Left ventricle myocardium superior (tissue), 1 donor: ENCODE measurements around the gene C2orf92. TPM values are rescaled to one million over a fixed set of nuclear protein-coding genes. Genes with fewer than 3 reads are reported as not detected.
"Not testable (repeated sequence)": the region's sequence is repeated elsewhere in the genome, so short reads cannot be mapped to it uniquely, and the experiment has no call there.

Experiments
- ATAC-seq: fragments of 200-7000 bp; cut with Tn5 transposase; one replicate; pipeline ENCODE4 v1.9.1; 2020; ENCODE audit warnings: mild to moderate bottlenecking, moderate library complexity
- DNase-seq: peaks from one replicate; pipeline ENCODE4 v3.0.0-alpha.2; 2020
- intact Hi-C: fragments of 100-400 bp; cut with micrococcal nuclease; formaldehyde crosslinking; loops from one replicate; pipeline ENCODE4 v1.11.0; 2022
- total RNA-seq: library from RNA; stranded (reverse); fragmentation: NEBNext Ultra II Directional; extraction: Animal tissue kit (Norgen Biotek cat#: 25700); gene quantifications from one replicate; pipeline ENCODE4 v1.2.1, GENCODE V29; 2021
- donor health status: DM: no; HTN: yes; CAD: no; lungs with severe emphysema.

Gene C2orf92
- total RNA-seq, 1 donor from 2014 or later = 2.3 TPM

DNA sequence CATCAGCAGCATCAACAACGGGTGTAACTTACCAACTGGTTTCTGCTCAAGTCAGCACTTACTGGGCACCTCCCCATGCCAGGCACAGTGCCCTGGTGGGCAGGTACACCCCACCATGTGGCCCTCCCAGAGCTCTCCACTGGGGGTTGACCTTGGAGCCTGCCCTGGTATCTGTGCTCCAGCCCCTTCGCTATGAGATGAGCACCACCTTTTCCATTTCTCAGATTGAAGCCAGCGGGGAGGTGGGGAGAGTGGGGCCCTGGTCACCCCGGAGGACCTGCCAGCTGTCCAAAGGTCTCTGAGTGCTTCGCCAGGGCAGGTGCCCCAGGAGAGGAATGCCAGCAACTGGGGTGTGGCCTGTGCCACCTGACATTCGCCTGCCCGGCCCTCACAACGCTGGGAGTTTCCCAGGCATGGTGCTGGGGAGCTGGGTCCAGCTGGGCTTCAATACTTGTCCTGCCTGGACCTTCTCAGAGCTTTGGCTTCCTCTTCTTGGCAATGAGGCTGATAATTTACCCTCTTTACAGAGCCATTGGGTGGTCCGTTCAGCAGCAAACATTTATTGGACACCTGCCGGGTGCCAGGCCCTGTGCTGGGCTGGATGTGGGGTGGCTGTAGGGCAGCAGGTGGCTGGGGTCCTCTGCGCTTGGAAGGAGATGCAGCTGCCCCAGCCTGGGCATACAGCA is 38.0 kb downstream of the C2orf92 start:
- intact Hi-C loops = no loop called here
- no peak for DNase-seq
- no peak for ATAC-seq

DNA sequence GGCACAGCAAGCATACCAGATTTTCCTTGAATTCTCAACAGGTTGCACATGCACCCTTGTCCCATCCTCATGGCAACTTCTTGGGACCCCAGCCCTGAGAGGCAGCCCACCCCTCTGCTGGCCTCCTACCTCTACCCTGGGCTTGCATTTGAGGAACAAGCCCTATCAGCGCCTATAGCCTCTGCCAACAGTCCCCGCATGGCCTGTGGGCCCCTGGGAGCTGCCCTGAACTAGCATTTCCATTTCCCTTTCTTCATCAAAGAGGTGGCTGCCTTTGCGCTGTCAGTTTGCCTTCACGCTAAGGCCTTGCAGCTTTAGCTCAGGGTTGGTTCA is 38.5 kb downstream of the C2orf92 start:
- DNase-seq (no peak), ATAC-seq (no peak)
- intact Hi-C loops = no loop called here

DNA sequence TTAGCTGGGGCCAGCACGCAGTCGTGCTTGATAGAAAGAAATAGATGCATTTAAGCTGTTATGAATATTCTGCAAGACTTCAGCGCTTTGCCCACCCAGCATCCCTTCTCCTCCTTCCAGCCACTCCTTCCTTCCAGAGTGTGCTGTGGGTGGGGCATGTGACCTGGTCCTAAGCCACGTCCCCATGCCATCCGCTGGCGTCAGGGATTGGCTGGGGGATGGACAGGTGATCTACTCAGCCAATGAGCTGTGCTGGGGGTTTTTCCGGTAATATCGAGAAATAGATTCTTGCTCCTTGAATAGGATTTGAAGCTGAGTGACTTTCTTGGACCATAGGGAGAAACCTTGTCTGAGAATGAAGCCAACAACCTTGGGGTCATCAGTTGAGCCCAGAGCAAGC is 39.1 kb downstream of the C2orf92 start:
- intact Hi-C loops = no loop called here
- no peak for ATAC-seq
- no peak for DNase-seq

DNA sequence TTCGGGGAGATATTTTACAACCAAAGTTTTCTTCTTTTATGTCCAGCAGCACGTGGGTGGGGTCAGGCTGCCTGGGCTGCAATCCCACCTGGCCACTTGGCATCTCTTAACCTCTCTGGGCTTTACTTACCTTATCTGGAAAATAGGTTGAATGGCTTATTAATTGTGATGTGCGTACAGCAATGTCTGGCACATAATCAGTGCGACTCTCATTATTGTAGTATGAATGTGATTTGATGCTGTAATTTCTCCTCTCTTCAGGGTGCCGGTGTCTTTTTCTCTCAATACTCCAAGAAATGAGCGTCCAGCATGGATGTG is 41.8 kb downstream of the C2orf92 start:
- intact Hi-C loops = no loop called here
- no peak for ATAC-seq

DNA sequence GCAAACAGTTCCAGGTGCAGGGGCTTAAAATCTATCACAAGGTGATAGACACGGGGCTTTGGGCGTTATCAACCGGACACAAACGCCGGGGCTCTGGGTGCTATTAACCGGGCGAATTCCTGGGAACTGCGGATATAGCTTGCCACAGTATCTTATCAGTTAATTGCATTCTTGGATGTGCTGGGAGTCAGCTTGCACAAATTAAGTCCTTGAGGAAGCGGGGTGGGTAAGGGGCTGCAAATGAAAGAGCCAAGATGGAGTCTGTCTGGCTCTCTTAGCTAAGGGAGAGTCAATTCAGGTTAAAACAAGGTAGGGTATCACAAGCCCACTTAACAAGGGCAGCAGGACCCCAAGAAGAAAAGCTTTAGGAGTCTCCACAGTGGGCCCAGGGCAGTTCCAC is 42.7 kb downstream of the C2orf92 start:
- DNase-seq, ATAC-seq, intact Hi-C loops: not testable (repeated sequence)

More for the DNA sequence above, 41.8 kb downstream of the C2orf92 start:
- DNase-seq = no peak

DNA sequence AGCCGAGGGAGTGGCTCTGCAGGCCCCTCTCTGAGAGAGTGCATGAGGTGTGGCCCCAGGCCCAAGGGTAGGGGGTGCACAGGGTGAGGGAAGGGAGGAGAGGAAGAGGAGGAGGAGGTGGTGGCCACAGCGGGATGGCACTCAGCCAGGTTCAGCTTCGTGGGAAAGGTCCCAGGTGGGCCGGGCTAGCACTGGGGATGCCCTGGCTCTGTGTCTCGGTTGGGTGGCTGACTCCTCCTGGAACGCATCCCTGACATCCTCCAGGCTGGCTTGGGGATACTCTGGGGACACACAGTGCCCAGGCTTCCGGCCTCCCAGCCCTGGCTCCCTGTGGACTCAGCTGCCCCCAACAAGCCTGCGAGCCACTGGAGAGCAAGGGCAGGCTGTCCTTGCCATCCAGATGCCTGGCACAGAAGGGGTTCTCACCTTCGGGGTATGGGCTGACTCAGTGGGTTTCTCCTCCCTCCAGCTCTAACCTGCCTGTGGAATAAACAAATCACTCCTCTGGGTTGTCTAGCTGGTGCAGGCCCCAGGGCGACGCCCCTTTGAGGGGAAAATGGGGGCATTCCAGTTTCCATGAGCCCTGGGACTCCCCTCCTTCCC is 43.3 kb downstream of the C2orf92 start:
- intact Hi-C loops = no loop called here
- ATAC-seq (no peak), DNase-seq (no peak)

DNA sequence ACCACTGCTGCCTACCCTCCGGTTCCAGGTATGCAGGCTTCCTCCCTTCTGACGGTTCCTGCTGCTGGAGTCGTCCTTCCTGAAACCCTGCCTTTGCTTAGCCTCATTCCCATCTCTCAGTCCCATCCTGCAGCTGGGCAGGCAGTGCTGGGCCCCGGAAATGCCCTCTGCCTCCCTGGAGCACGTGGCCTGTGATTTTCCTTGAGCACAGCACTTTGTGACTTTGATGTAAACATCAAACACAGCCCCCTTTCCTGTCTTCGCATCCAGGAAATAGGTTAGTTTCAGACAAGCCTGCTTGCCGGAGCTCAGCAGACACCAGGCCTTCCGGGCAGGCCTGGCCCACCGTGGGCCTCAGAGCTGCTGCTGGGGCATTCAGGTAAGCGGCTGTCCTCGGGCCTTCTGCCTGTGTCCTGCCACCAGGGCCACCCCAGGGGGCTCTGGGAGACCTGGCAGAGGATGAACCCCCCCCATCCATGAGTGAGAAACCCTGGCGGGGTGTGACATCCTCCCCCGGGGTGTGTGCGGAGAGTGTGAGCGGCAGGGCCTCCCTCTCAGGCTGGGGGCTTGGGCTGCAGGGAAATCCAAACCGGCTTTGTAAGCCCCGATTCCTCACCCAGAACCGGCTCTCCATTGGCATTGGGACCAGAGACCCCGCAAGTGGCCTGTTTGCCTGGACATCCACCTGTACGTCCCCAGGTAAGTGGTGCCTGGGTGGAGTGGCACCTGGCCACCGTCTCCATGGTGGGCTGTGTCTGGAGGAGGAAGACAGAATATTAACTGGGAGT is 44.0 kb downstream of the C2orf92 start, which contains the start of gene ZAP70:
TSS of gene ZAP70 (plus strand) at position 281 of the 788 bp plus-strand sequence. CDS start 10,461 bp downstream, outside the sequence.
- ATAC-seq = no peak
- DNase-seq = no peak
- intact Hi-C loops = no loop called here

DNA sequence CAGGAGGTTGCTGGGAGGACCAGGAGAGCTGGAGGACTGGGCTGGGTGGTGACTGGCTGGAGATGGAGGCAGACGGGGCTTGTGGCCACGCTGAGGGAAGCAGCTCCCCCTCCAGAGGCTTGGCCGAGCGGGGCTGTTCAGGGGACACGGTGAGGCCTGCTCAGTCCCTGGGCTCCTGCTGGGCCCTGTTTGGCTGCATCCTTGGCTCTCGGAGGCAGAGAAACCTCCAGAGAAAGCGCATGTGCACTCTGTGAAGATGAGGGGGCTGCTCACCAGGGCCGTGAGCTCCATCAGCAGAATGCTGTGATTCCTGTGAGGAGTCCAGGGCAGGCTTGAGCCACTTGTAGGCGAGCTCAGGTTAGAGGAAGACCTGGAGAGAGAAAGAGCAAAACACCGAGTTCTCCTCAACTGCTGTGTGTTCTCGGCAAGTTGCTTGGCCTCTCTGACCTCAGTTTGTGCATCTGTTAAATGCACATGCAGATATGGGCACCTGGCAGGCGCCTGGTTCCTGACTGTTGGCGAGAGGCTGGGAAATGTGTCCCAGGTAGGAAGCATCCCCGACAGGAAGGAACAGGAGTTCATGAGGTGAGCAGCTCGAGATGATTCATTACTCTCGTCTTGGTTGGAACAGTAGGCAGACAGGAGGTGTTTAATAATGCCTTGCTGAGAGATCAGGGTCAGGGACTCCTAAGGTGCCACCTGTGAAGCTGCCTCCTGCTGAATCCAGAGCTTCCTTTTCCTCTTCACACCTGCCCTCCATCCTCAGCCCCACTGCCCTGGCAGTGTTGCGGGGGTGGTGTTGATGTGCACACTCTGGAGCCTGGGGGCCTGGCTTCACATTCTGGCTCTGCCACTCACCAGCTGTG is 44.8 kb downstream of the C2orf92 start:
- ATAC-seq = no peak
- intact Hi-C loops = no loop called here
- no peak for DNase-seq

DNA sequence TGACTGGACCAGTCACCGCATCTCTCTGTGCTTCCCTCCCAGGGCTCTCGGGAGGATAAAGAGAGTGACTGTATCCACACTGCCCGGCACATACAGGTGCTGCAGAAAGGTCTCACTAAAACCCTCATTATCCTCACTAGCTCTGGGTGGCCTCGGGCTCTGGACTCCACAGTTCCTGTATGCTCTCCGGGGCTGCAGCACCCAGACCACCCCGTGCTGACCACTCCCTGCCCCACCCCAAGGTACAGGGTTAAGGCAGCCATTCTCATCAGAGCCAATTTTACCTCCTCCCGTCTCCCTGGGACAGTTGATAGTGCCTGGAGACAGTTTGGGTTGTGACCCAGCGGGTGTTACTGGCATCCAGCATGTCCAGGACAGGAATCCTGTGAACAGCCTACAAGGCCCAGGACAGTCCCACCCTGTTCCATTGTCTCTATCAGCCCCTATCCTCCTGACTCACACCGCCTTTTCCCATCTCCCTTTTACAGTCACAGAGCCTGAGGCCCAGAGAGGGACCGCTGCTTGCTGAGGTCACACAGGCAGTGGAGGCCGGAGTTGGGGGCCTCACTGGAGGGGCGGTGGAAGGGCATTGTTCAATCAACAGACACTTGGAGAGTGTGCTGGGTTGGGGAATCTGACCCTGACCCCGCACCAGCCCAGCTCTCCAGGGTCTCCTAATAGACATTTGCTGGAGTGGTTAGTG is 45.6 kb downstream of the C2orf92 start:
- no peak for ATAC-seq
- no peak for DNase-seq
- intact Hi-C loops = no loop called here

DNA sequence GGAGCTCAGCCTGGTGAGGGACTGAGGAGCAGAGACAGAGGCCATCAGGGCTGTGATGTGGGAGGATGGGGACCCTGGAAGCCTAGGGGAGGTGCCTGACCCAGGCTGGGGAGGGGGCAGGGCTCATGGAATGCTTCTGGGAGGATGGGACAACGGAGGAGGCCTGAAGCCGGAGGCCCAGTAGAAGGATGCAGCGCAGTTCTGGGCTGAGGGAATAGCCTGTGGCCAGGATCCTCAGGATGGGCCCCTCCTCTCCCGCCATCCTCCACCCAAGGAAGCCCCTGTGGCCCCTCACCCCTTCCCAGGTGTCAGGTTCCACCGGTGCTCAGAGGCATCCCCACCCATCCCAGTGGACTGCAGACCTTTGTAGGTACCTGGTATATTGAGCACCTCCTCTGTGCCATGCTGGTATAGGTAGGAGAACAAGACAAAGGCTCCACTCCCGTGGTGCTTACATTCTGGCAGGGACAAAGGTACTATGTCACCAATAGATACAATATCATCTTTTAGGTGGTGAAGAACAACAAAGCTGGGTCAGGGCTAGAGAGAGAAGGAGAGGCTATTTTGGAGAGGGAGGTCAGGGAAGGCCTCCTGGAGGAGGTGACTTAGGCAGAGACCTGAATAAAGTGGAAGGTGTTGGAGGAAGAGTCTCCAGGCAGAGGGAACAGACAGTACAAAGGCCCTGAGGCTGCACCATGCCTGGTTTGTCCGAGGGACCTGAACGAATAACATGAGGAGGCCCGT is 46.6 kb downstream of the C2orf92 start:
- DNase-seq = no peak
- intact Hi-C loops = no loop called here

DNA sequence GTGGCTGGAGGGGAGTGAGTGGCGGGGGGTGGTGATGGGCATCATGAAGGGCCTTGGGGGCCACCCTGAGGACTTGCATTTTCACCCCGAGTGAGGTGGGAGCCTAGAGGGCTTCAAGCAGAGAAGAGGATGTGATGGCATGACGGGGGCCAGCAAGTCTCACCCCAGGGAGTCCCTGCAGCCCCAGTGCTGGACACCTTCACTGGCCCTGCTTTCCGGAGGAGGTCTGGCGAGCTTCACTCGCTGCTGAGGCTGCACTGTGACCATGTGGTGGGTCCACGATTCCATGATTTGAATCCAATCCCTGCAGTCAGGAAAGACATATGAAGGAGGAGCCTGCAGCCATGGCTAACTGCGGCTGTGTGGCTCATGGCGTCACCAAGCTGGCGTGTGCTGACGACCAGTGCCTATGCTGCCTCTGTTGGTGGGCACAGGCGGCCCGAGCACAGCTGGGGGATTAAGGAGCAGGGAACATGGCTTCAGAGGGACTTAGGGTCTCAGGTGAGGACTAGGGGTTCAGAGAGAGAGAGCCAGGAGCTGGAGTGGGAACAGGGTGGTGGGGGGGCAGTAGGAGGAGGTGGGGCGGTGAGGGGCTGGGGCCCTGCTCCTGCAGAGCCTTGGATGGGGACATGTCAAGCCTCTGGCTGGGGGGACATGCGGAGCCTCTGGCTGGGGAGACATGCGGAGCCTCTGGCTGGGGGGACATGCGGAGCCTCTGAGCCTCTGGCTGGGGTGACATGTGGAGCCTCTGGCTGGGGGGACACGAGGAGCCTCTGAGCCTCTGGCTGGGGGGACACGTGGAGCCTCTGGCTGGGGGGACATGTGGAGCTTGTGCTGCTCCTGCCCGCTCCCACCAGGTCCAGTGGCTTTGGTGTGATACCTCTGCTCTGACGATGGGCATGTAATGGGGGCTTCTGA is 47.4 kb downstream of the C2orf92 start:
- ATAC-seq (no peak), DNase-seq (no peak)
- intact Hi-C loops = no loop called here

More for the DNA sequence above, 46.6 kb downstream of the C2orf92 start:
- ATAC-seq = no peak

DNA sequence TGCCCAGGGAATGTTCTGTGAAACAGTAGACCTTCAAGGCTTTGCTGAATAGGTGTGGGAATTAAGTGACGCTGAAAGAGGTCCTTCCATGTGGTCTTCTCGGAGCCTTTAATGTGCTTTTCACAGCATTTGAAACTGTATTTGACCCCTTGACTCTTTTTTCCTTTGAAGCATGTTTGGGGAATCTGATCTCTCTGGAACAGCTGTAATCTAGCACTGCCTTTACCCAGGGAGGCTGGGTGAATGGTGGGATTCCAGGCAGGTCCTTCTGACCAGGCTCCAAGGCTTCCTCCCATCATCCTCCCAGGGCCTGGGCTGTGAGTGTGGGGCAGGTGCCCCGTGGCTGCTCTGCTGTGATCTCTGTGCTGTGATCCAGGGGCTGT is 48.1 kb downstream of the C2orf92 start:
- no peak for DNase-seq
- intact Hi-C loops = no loop called here
- ATAC-seq = no peak

DNA sequence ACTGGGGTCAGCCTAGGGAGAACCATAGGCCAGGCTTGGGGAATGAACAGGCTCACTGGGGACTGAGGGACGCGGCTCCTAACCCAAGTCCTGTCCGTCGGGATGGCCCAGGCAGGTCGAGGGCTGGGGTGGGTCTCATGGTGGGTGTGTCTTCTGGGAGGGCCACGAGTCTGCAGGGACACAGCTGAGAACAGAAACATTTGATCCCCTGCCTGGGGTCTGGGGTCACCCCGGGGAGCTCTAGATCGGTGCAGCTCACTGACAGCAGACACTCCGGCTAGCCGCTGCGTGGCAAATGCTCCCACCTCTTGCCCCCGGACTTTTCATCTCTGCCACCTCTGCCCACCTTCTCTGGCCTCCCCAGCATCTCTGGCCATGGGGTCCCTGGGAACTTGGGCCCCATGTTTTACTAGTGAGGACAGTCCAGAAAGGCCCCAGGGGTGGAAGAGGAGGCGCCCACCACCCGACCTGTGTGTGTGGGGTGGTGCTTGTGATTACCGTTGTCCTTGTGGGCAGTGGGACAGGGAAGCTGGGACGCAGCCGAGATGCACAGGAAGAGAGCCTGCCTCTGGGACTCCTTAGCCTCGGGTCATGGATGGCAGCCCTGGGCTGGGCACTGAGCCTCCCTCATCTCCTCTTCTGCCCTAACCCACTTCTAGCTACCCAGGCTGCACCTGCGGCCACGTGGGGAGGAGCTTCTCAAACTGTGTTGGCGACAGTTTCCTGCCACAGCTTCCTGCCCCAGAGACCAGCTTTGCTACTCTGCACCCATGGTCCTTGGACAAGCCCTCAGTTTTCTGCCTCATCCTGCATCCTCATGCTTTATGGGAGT is 48.8 kb downstream of the C2orf92 start:
- DNase-seq (no peak), ATAC-seq (no peak)
- intact Hi-C loops = no loop called here

DNA sequence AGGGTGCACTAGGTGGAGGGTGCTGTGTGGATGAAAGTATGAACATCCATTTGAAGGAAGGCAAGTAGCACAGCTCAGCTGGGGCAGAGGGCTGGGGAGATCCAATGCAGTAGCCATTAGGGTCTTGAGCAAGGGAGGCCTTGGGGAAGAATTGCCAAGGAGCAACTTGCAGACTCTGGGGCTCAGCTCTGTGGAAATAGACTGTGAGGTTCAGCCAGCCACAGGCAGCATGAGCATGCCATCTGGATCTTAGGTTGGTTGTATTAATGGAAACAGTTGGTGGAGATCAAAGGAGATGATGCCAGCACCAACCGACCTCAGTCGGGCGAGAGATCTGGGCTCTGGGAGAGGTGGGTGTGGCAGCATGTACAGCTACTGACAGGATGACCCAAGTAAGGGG is 49.4 kb downstream of the C2orf92 start:
- intact Hi-C loops = no loop called here
- DNase-seq (no peak), ATAC-seq (no peak)

DNA sequence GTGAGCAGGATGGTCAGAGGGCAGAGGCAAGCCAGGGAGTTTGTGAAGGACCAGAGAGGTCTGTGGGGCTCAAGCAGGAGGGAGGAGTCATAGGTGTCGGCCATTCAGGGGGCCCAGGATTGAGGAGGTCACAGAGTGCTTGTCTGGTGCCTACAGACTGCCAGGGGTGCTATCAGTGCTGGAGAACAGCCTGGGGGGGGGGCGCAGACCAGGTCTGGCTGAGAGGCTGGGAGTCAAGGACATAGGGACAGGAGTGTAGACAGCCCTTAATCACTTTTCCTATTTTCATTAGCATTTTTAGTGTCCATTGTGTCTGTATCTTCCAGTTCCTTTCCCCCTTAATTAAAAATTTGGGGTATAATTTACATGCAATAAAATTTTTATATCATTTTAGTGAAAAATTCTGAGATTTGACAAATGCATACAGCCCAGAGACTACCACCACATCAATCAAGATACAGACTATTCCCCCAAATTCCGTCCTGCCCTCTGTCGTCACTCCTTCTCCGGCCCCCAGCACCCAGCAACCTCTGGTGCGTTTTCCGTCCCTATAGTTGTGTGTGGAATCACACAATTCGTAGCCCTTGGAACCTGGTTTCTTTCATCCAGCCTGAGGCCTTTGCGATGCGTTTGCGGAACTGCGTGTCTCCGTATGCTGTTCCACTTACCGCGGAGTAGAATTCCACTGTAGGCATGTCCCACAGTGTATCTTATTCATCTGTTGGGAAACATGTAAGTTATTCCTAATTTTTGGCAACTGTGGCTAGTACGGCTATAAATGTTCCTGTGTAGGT is 50.0 kb downstream of the C2orf92 start:
- ATAC-seq = no peak
- intact Hi-C loops = no loop called here
- no peak for DNase-seq

DNA sequence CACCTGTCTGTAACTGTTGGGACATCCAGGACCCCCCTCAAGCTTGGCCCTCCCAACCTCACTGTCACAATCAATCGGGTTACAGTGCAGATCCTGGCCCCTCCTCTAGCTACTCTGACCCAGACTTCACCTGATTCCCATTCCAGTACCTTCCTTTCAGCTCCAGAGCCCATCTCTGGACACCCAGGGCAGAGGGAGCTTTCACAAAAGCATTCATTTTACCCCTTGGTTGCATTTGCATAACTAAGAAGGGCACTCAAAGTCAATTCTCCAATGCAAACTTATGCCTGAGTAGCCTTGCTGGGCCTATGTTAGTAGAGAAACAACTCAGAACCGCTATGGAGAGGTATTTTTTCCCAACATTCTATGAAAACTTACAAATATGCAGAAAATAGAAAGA is 51.2 kb downstream of the C2orf92 start:
- DNase-seq = no peak
- intact Hi-C loops = no loop called here
- no peak for ATAC-seq
